HCT116 (cell line): ENCODE measurements around the gene NAALAD2. TPM values are rescaled to one million over a fixed set of nuclear protein-coding genes. Genes with fewer than 3 reads are reported as not detected.

Source experiments
- ATAC-seq: fragments of 200-7000 bp; cut with Tn5 transposase; 2 replicates; pipeline ENCODE4 v1.9.1; 2020; ENCODE audit warnings: mild to moderate bottlenecking, moderate library complexity
- BruUV-seq: library from RNA; stranded (reverse); fragments of 400-500 nt; replicated peaks from 2 replicates; lab custom pipeline; 2021; lab: Mats Ljungman, UMichigan
- CTCF ChIA-PET: fragments of 300-600 bp; sonication (Branson Sonifier 250); formaldehyde crosslinking; loops from one replicate; lab custom pipeline; 2021; ENCODE audit warnings: antibody characterized with exemption; lab: Charles Lee
- POLR2A ChIA-PET: fragments of 300-600, 350-600 bp; sonication (Branson Sonifier 250); formaldehyde crosslinking; loops from one replicate; lab custom pipeline; 2021; ENCODE audit warnings: antibody characterized with exemption; lab: Charles Lee
- RAD21 ChIA-PET, 2 experiments: fragments of 300-600 bp; sonication (Branson Sonifier 250); formaldehyde crosslinking; loops; one replicate each; lab custom pipeline; 2023; ENCODE audit warnings: low total read pairs in 2 of 2; ENCODE audit not compliant: uncharacterized antibody in 2 of 2, unreplicated experiment in 2 of 2, low non-redundant PET in 1 of 2; lab: Charles Lee
- DNase-seq: peaks from one replicate; pipeline ENCODE4 v3.0.0-alpha.2; 2010; ENCODE audit warnings: low read depth, low spot score
- H2AFZ ChIP-seq: fragments of 200-600 bp; shearing (Covaris generic), sonication (generic); 2 replicates; pipeline ENCODE4 v1.6.1; 2017; ENCODE audit warnings: low read depth, mixed run types, mixed read lengths, antibody characterized with exemption, low read length; ENCODE audit not compliant: poor library complexity, severe bottlenecking
- H3K27ac ChIP-seq: 2 replicates; pipeline ENCODE4 v1.5.1; 2012; ENCODE audit warnings: low read depth, low read length
- H3K27me3 ChIP-seq: fragments of 200-600 bp; sonication (generic); 2 replicates; pipeline ENCODE4 v1.6.1; 2016; ENCODE audit warnings: mixed run types, low read length, mixed read lengths; ENCODE audit not compliant: insufficient read depth
- H3K36me3 ChIP-seq, 2 experiments: fragments of 200-500 bp in 1 of 2; fragments of 200-600 bp in 1 of 2; sonication (Bioruptor generic) in 1 of 2; sonication (generic) in 1 of 2; 2 replicates each; pipeline versions ENCODE4 v1.5.1 to v1.6.1; 2014 to 2016; ENCODE audit warnings: low read length in 2 of 2, inconsistent platforms in 1 of 2, mixed read lengths in 1 of 2, mixed run types in 1 of 2; ENCODE audit not compliant: insufficient read depth in 2 of 2, control insufficient read depth in 1 of 2
- H3K4me1 ChIP-seq, 2 experiments: fragments of 200-600 bp in 1 of 2; sonication (generic) in 1 of 2; 2 replicates each; pipeline versions ENCODE4 v1.5.1 to v1.6.1; 2012 to 2017; ENCODE audit warnings: low read length in 2 of 2, inconsistent platforms in 1 of 2, mild to moderate bottlenecking in 1 of 2, mixed read lengths in 1 of 2, mixed run types in 1 of 2, moderate library complexity in 1 of 2; ENCODE audit not compliant: insufficient read depth in 2 of 2, control insufficient read depth in 1 of 2
- H3K4me2 ChIP-seq: fragments of 200-600 bp; sonication (generic); 2 replicates; pipeline ENCODE4 v1.6.1; 2017; ENCODE audit warnings: mixed run types, low read length, mixed read lengths
- H3K4me3 ChIP-seq, 2 experiments: fragments of 200-600 bp in 1 of 2; sonication (generic) in 1 of 2; replicated peaks in 1 of 2; 2 replicates each; pipeline ENCODE4 v1.5.1; 2011 to 2016; ENCODE audit warnings: low read length in 2 of 2, control low read depth in 1 of 2, low read depth in 1 of 2, mild to moderate bottlenecking in 1 of 2, mixed read lengths in 1 of 2, mixed run types in 1 of 2
- H3K79me2 ChIP-seq: fragments of 200-600 bp; sonication (generic); 2 replicates; pipeline ENCODE4 v1.6.1; 2017; ENCODE audit warnings: mild to moderate bottlenecking, mixed run types, low read length, moderate library complexity, mixed read lengths; ENCODE audit not compliant: insufficient read depth
- H3K9ac ChIP-seq: fragments of 200-600 bp; sonication (generic); 2 replicates; pipeline ENCODE4 v1.6.1; 2016; ENCODE audit warnings: low read length, mixed read lengths
- H3K9me2 ChIP-seq: fragments of 200-600 bp; sonication (generic), shearing (Covaris generic); 2 replicates; pipeline ENCODE4 v1.6.1; 2017; ENCODE audit warnings: mixed run types, mild to moderate bottlenecking, moderate library complexity; ENCODE audit not compliant: insufficient read depth
- H3K9me3 ChIP-seq, 2 experiments: fragments of 200-500 bp in 1 of 2; fragments of 200-600 bp in 1 of 2; sonication (Bioruptor generic) in 1 of 2; sonication (generic) in 1 of 2; 2 replicates each; pipeline ENCODE4 v1.6.1; 2014 to 2017; ENCODE audit warnings: low read length in 2 of 2, mixed read lengths in 2 of 2, inconsistent platforms in 1 of 2, low read depth in 1 of 2, mild to moderate bottlenecking in 1 of 2, mixed run types in 1 of 2, moderate library complexity in 1 of 2; ENCODE audit not compliant: control insufficient read depth in 1 of 2, insufficient read depth in 1 of 2
- H4K20me1 ChIP-seq: fragments of 200-600 bp; sonication (generic), shearing (Covaris generic); 2 replicates; pipeline ENCODE4 v1.6.1; 2017; ENCODE audit warnings: mixed run types, mild to moderate bottlenecking, moderate library complexity; ENCODE audit not compliant: insufficient read depth
- CBX3 ChIP-seq: IDR thresholded peaks from 2 replicates; pipeline ENCODE4 v1.6.1; 2012; ENCODE audit warnings: low read depth
- CEBPB ChIP-seq: IDR thresholded peaks from 2 replicates; pipeline ENCODE4 v1.6.1; 2012; ENCODE audit warnings: low read depth
- EZH2 ChIP-seq: fragments of 200-600 bp; sonication (generic); IDR thresholded peaks from 2 replicates; pipeline ENCODE4 v1.6.1; 2017; ENCODE audit warnings: antibody characterized with exemption, mixed run types
- EZH2phosphoT487 ChIP-seq: fragments of 200-600 bp; IDR thresholded peaks from 2 replicates; pipeline ENCODE4 v1.6.1; 2018; ENCODE audit warnings: antibody characterized with exemption, borderline replicate concordance
- FOSL1 ChIP-seq: IDR thresholded peaks from 2 replicates; pipeline ENCODE4 v1.6.1; 2012; ENCODE audit warnings: low read depth
- JUND ChIP-seq: IDR thresholded peaks from 2 replicates; pipeline ENCODE4 v1.6.1; 2012
- POLR2AphosphoS5 ChIP-seq: IDR thresholded peaks from 2 replicates; pipeline ENCODE4 v1.6.1; 2011; ENCODE audit warnings: mild to moderate bottlenecking, low read depth, low read length, moderate library complexity
- RAD21 ChIP-seq: IDR thresholded peaks from 2 replicates; pipeline ENCODE4 v1.6.1; 2012; ENCODE audit warnings: low read depth, mild to moderate bottlenecking
- SIN3A ChIP-seq: IDR thresholded peaks from 2 replicates; pipeline ENCODE4 v1.6.1; 2012; ENCODE audit warnings: low read depth
- SP1 ChIP-seq: IDR thresholded peaks from 2 replicates; pipeline ENCODE4 v1.6.1; 2012; ENCODE audit warnings: low read depth
- SRF ChIP-seq: IDR thresholded peaks from 2 replicates; pipeline ENCODE4 v1.6.1; 2012; ENCODE audit warnings: low read depth
- TCF7L2 ChIP-seq: IDR thresholded peaks from 2 replicates; pipeline ENCODE4 v1.7.0; 2011; ENCODE audit warnings: borderline replicate concordance, inconsistent platforms; ENCODE audit not compliant: insufficient read depth, insufficient read length; ENCODE audit errors: extremely low read depth
- ZBTB33 ChIP-seq: IDR thresholded peaks from 2 replicates; pipeline ENCODE4 v1.6.1; 2011; ENCODE audit warnings: mild to moderate bottlenecking, low read length, moderate library complexity; ENCODE audit not compliant: insufficient replicate concordance; ENCODE audit errors: extremely low read depth
- ZFX ChIP-seq: fragments of 450-650 bp; IDR thresholded peaks from 2 replicates; pipeline ENCODE4 v1.6.1; 2017
- ZNF274 ChIP-seq: fragments of 200-500 bp; sonication (Bioruptor generic); IDR thresholded peaks from 2 replicates; pipeline ENCODE4 v1.6.1; 2014; ENCODE audit warnings: mild to moderate bottlenecking, low read depth, low read length, inconsistent platforms
- intact Hi-C: fragments of 100-400 bp; cut with micrococcal nuclease; formaldehyde crosslinking; loops from 2 replicates; pipeline ENCODE4 v1.10.0; 2022
- total RNA-seq: library from RNA; stranded (reverse); gene quantifications from one replicate; pipeline ENCODE4 v1.2.1, GENCODE V29; 2021; ENCODE audit not compliant: unreplicated experiment

The NAALAD2 gene
- total RNA-seq, 1 experiment from 2014 or later: not detected

GRCh38 chr11:90220391-90220790, 85.9 kb downstream of the NAALAD2 start (continued):
- TF ChIP-seq SIN3A: no peak

GRCh38 chr11:90221803-90222458, 87.5 kb downstream of the NAALAD2 start:
- H3K79me2 ChIP-seq: peaks cover 67% of the 10 kb centered on the region
- H3K27ac ChIP-seq: peak overlapping the region; percentile 82
- POLR2A ChIA-PET: no interaction called here
- CTCF ChIA-PET: no interaction called here
- H3K9ac ChIP-seq: peak overlapping the region; percentile 86
- H2AFZ ChIP-seq: no peak overlapping the region
- peak overlapping the region; percentile 91 to 92 for H3K4me3 ChIP-seq
- no peaks in the 10 kb centered on the region for H3K9me2 ChIP-seq
- H3K36me3 ChIP-seq: peaks cover 2 to 13% of the 10 kb centered on the region in 2 experiments; a peak in 3 of 4 replicates
- TF ChIP-seq EZH2phosphoT487: no peak
- no peak for TF ChIP-seq FOSL1
- TF ChIP-seq CEBPB: no peak
- TF ChIP-seq ZFX: no peak
- TF ChIP-seq SRF: no peak
- no peak for TF ChIP-seq ZNF274
- no peak for TF ChIP-seq TCF7L2
- TF ChIP-seq ZBTB33: no peak
- TF ChIP-seq SP1: no peak
- TF ChIP-seq POLR2AphosphoS5: no peak
- no peak for TF ChIP-seq JUND
- TF ChIP-seq RAD21: no peak
- TF ChIP-seq CBX3: no peak
- no peak for TF ChIP-seq EZH2
- no peaks in the 10 kb centered on the region for H3K9me3 ChIP-seq
- DNase-seq (no peak), ATAC-seq (no peak)
- peaks cover 15% of the 10 kb centered on the region; the same call in 1 of the 2 replicates for H4K20me1 ChIP-seq
- intact Hi-C loops: no loop called here
- peaks cover 6 to 39% of the 10 kb centered on the region in 2 experiments; a peak in 3 of 4 replicates for H3K4me1 ChIP-seq
- no TSS peak for BruUV-seq
- no peaks in the 10 kb centered on the region for H3K27me3 ChIP-seq
- peak overlapping the region; percentile 87 for H3K4me2 ChIP-seq
- RAD21 ChIA-PET: no interaction called here
